ENCODE data around the gene STX1B.
A peak's percentile ranks its signal among the peaks of the same experiment; 100 is the strongest.

The STX1B gene

GRCh38 chr16:30995927-30996323 is 14.5 kb downstream of the STX1B start:
- no peak for DNase-seq

GRCh38 chr16:30992931-30993816 is 17.3 kb downstream of the STX1B start:
- DNase-seq: no peak

- no peak for DNase-seq
These were observed 18.1 kb downstream of the STX1B start for GRCh38 chr16:30992276-30992780.

GRCh38 chr16:30991052-30991451 is 19.4 kb downstream of the STX1B start:
- DNase-seq: no peak

- DNase-seq: no peak
These were observed 20.3 kb downstream of the STX1B start for GRCh38 chr16:30990105-30990504.

GRCh38 chr16:30989469-30990047 is 20.9 kb downstream of the STX1B start:
- DNase-seq: no peak

- no peak for DNase-seq
These were observed 22.8 kb downstream of the STX1B start for GRCh38 chr16:30987581-30988190.

GRCh38 chr16:30986129-30986991 is 24.1 kb downstream of the STX1B start:
- no peak for DNase-seq

- peak; percentile 54 for DNase-seq
These were observed 24.9 kb downstream of the STX1B start for GRCh38 chr16:30985401-30986128.

GRCh38 chr16:30984669-30985400 is 25.6 kb downstream of the STX1B start, which contains the start of gene HSD3B7:
TSS of gene HSD3B7 (plus strand) at chr16:30985207. CDS start at chr16:30985659, 452 bp downstream.
- peak; percentile 68 for DNase-seq

GRCh38 chr16:30983898-30984610 is 26.4 kb downstream of the STX1B start:
- DNase-seq: no peak

GRCh38 chr16:30983289-30983889 is 27.0 kb downstream of the STX1B start:
- no peak for DNase-seq

GRCh38 chr16:30982548-30983288 is 27.7 kb downstream of the STX1B start:
- DNase-seq: no peak

- no peak for DNase-seq
These were observed 29.5 kb downstream of the STX1B start for GRCh38 chr16:30980959-30981358.

GRCh38 chr16:30980434-30980833 is 30.0 kb downstream of the STX1B start:
- no peak for DNase-seq

- no peak for DNase-seq
These were observed 30.4 kb downstream of the STX1B start for GRCh38 chr16:30980023-30980371.

- no peak for DNase-seq
These were observed 31.0 kb downstream of the STX1B start for GRCh38 chr16:30979170-30980022.

GRCh38 chr16:30977502-30977901 is 32.9 kb downstream of the STX1B start:
- DNase-seq: no peak
